Activated CD8-positive, alpha-beta memory T cell treated with anti-CD3 and anti-CD28 coated beads, Interleukin-2, amount 50 U/mL, for 1 hour (primary cell): ENCODE data around the gene STK11IP.

Source experiments
- DNase-seq: peaks from one replicate; pipeline ENCODE4 v3.0.0-alpha.2; 2020; ENCODE audit errors: extremely low read depth

STK11IP gene

GRCh38 chr2:219633276-219634065, 35.8 kb downstream of the STK11IP start:
- DNase-seq: no peak

- no peak for DNase-seq
Observed at GRCh38 chr2:219634171-219634940, 36.7 kb downstream of the STK11IP start.

DNA sequence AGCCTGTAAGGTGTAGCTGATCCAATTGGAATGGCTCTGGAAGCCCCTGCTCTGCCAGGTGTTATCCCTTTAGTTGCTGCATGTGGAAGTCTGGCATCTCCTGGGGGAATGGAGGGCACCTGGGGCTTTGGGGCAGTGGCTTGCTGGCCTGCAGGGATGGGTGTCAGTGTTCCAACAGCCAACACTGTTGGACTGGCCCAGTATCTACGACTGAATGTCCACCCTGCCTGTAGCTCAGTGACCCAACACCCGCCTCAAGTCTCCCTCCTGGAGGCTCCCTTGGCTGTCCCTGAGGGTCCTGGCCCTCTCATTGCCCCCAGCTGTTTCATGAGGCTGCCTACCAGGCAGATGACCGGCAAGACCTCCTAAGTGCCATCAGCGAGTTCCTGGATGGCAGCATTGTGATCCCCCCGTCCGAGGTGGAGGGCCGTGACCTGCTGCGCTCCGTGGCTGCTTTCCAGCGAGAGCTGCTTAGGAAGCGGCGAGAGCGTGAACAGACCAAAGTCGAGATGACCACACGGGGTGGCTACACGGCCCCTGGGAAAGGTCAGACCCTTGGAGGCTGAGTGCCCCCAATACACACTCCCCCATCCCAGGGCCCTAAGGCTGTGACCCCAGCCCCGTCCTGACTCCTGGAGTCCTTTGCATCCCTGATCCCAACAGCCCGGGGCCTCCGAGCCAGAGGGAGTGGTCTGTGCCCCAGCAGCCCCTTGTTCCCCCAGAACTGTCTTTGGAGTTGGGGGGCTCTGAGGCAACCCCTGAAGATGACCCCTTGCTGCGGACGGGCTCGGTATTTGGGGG, 37.5 kb downstream of the STK11IP start:
- DNase-seq: no peak

- DNase-seq: no peak
Observed at GRCh38 chr2:219636144-219636915, 38.7 kb downstream of the STK11IP start.

DNA sequence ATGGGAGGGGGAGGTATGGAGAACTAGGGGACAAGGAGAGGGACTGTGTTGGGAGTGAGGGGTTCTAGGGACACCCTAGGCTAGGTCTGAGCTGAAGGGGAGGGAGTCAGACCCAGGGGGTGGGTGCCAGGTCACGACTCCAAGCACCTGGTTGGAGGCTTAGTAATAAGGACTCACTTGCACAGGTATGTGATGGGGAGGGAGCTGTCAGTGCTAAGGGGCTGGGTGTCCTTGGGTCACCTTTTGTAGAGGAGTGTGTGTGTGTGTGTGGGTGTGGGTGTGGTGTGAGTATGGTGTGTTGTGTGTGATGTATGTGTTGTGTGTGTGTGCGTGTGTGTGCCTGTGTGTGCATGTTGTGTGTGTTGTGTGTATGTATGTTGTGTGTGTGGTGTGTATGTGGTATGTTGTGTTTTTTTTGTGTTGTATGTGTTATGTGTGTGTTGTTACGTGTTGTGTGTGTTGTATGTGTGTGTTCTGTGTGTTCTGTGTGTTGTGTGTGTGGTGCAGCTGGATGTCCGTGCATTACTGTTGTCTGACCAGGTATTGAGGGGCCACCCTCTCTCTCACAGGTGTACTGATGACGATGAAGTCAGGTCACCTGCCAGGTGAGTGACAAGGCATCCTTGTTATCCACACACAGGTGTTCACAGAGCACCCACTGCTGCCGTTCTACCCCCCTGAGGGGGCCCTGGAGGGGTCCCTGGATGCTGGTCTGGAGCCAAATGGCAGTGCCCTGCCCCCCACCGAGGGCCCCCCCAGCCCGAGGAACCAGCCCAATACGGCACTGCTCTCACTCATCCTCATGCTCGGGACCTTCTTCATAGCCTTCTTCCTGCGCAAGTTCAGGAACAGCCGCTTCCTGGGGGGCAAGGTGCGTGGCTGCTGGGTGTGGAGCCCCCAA, 39.5 kb downstream of the STK11IP start:
- no peak for DNase-seq

DNA sequence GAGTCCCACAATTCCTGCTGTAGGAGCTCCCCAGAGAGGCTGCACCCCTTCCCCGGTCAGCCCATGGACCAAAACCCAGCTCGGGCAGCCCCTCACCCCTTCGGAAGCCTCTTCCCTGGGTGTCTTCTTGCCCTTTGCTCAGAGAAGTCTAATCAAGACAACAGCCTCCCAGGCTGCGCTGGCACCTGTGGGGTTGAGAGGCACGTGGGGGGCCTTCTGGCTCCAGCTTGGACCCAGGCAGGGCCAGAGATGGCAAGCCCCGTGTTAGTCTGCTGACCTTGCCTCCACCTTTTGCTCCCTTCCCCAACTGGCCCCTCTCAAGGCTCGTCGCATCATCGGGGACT, 40.2 kb downstream of the STK11IP start:
- no peak for DNase-seq

DNA sequence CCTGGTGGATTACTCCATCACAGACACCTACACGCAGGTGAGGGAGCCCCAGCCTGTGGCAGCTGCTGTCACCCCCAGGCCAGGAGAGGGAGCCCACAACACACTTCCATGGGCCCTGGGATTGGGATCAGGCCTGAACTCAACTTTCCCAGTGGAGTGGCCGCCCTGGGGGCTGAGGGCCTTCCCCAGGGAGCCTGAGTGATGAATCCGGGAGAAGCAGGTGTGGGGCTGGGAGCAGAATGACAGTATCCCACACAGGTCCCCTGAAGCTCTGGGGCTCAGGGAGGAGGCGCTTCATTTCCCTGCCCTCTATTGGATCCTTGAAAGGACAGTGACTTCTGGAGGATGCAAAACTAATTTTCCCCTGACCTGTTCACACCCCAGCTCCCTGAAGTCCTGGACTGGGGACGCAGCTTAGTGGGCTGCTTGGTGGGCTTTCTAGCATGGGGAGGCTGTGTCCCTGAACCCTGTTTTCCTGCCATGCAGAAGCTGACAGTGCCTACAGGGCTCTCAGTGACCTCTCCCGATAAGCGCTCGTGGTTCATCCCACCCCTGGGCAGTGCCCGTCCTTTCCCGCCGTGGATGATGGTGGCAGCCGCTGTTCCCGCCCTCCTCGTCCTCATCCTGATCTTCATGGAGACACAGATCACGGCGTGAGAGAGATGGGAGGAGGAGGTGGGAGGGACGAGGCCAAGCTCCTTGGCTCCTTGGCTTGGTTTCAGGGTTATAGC, 40.7 kb downstream of the STK11IP start:
- DNase-seq: no peak

GRCh38 chr2:219638948-219639755, 41.5 kb downstream of the STK11IP start:
- no peak for DNase-seq

DNA sequence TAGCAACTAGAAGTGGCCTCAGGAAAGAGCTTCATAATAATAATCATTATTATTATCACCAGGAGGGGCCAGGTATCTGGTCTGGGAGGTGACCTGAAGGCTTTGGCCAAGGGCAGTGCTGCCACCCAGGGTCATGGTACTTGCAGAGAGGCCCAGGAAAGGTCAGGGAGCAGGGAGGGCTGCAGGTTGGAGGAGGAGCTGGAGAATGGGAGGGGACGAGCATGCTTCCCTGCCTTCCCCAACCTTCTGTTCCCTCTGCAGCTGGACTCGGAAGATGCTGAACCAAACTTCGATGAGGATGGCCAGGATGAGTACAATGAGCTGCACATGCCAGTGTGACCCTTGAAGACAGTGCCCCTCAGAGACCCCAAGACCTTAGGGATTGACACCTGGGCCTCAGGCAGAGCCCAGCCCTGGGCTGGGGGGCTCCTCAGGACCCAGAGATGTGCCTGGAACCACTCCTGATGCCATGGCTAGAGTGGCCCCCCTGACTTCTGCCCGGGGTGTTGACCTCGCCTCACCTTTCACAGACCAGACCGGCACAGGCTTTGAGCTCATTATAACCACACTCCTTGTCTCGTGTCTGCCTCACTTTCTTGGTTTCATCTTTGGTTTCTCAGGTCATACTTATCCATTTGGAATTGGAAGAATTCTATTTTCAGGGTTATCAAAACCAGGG, 43.9 kb downstream of the STK11IP start:
- no peak for DNase-seq

DNA sequence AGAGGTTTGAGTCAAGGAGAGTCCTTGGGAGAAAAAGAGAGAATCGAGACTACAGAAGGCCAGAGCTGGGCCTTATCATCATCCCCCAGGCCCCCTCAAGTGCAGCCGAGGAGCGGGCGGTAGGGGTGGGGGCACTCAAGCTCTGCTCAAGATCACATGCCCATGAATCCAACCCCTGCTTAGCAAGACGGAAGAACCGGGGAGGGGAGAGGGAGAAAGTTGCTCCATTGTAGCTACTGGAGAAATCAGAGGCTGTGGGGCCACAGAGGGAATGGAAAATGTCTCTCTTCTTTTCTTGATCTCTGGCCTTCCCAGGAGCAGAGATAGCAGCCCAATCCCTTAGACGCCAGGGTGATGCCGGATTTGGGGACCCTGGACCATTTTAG, 44.4 kb downstream of the STK11IP start:
- no peak for DNase-seq

GRCh38 chr2:219642465-219643083, 44.9 kb downstream of the STK11IP start:
- peak; percentile 77 for DNase-seq

- DNase-seq: no peak
Observed at GRCh38 chr2:219643084-219643473, 45.4 kb downstream of the STK11IP start.

DNA sequence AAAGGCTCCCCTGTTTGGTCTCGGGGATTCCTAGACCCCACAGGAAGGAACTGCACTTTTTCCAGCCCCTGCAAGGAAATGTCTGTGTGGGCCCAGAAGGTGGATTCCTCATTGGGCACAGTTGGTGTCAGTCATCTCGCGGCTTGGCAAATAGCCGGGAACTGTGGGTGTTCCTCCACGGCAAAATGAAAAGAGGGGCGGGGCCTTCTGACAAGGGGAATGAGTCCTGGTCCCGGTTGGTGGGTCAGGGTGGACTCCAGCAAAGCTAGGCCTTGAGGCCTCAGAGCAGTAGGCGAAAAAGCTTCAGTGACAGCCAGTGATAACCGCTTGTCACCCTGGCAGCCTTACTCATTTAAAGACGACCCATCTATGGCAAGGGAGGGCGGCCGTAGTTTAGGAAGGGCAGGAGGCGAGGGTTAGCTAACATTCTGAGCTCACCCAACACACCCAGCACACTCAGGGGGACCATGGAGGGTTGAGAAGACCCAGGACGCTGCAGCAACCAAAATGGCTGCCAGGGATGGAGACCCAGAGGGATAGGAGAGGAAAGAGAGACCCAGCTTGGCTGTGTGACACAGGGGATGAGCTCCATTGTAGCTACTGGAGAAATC, 46.2 kb downstream of the STK11IP start:
- DNase-seq: no peak

DNA sequence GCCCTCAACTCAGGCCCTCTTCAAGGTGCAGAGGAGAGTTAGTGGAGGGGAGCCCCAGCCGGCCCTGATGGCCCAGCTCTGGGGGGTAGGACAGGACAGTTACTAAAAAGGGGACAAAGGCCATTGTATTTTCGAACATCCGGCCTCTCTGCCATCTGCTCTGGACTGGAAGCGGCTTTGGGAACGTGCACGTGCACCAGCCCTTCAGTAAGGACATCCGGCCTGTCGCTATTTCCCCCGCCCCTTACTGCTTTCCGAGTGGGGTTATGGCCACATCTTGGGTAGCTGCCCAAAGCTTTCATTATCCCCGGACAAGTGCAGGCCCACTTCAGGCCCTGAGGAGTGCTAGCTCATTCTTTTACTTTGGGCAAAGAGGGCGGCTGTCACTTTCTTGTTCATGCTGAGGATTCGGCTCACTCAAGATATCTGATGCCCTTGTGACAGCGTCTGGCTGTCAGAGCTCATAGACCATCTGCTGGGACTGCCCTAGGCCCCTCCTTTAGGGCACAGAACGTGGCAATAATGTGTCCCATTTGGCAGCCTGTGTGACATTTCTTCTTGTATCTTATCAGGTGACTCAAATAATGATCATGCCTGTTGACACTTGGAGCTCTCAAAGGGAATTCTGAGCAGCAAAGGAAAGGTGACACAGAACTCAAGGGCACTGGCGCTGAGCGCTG, 47.3 kb downstream of the STK11IP start:
- DNase-seq: no peak

- DNase-seq: no peak
Observed at GRCh38 chr2:219645631-219646527, 48.2 kb downstream of the STK11IP start.

- no peak for DNase-seq
Observed at GRCh38 chr2:219648176-219648575, 50.5 kb downstream of the STK11IP start.
